Stomach (tissue), 4 donors: Measurements from ENCODE around the gene PDE4D.
"Not testable (repeated sequence)": the region's sequence is repeated elsewhere in the genome, so short reads cannot be mapped to it uniquely, and the experiment has no call there.

ENCODE experiments used
- CTCF ChIP-seq, 7 experiments: fragments of 450-650 bp in 4 of 7; fragments of 200-600 bp in 3 of 7; sonication (generic) in 3 of 7; IDR thresholded peaks; one replicate each; pipeline ENCODE4 v1.5.1; 2016 to 2019; ENCODE audit warnings: antibody characterized with exemption in 7 of 7, control low read depth in 2 of 7, mild to moderate bottlenecking in 1 of 7
- EP300 ChIP-seq: sonication (generic); formaldehyde crosslinking; IDR thresholded peaks from one replicate; pipeline ENCODE4 v1.6.1; 2017; ENCODE audit warnings: antibody characterized with exemption
- POLR2A ChIP-seq, 4 donors: fragments of 450-650 bp; IDR thresholded peaks; one replicate each; pipeline ENCODE4 v1.6.1; 2016; ENCODE audit warnings: antibody characterized with exemption in 4 of 4, control low read depth in 2 of 4, mild to moderate bottlenecking in 1 of 4, moderate library complexity in 1 of 4
- POLR2AphosphoS5 ChIP-seq, 3 donors: sonication (generic); formaldehyde crosslinking; IDR thresholded peaks; one replicate each; pipeline ENCODE4 v1.6.1; 2016; ENCODE audit warnings: antibody characterized with exemption in 3 of 3

- not testable (repeated sequence) for TF ChIP-seq CTCF (IDR thresholded peaks at IDR 0.05); POLR2A (IDR thresholded peaks at IDR 0.05); POLR2AphosphoS5 (IDR thresholded peaks at IDR 0.05); EP300
Measured at GRCh38 chr5:59303289-59303716, 590.2 kb downstream of the PDE4D start.
